ENCODE results near the gene GPR39.

DNA sequence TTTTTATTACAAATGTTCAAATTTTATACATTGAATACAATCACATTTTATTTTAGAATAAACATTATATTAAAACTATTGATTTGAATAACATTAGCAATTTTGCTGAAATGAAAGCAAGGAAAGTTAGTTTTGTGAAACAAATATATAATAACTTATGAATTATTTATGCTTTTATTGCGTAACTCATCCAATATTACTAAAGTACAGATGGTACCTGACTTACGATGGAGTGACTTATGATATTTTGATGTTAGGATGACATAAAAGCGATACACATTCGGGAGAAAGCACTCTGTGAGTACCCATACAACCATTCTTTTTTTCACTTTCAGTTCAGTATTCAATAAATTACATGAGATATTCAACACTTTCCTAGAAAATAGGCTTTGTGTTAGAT lies 26.5 kb downstream of the GPR39 start:
- TF ChIP-seq, protein P1, sequence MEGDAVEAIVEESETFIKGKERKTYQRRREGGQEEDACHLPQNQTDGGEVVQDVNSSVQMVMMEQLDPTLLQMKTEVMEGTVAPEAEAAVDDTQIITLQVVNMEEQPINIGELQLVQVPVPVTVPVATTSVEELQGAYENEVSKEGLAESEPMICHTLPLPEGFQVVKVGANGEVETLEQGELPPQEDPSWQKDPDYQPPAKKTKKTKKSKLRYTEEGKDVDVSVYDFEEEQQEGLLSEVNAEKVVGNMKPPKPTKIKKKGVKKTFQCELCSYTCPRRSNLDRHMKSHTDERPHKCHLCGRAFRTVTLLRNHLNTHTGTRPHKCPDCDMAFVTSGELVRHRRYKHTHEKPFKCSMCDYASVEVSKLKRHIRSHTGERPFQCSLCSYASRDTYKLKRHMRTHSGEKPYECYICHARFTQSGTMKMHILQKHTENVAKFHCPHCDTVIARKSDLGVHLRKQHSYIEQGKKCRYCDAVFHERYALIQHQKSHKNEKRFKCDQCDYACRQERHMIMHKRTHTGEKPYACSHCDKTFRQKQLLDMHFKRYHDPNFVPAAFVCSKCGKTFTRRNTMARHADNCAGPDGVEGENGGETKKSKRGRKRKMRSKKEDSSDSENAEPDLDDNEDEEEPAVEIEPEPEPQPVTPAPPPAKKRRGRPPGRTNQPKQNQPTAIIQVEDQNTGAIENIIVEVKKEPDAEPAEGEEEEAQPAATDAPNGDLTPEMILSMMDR (conservative IDR thresholded peaks at IDR 0.05 in 1 of 2, IDR thresholded peaks at IDR 0.05 in 1 of 2; ENCODE audit: low read depth in 1 of 2, low read length in 2 of 2), result no peak
- no peak for TF ChIP-seq EZH2 (IDR thresholded peaks at IDR 0.05; ENCODE audit: low read length, missing control alignments)
